HepG2 (cell line): Measurements from ENCODE around the gene CLCN4.

Experiments used
- CTCF ChIP-seq: sonication (generic); formaldehyde crosslinking; IDR thresholded peaks from 2 replicates; pipeline ENCODE4 v1.5.0; 2020; ENCODE audit warnings: mild to moderate bottlenecking, missing genetic modification reagents, moderate library complexity
- EZH2 ChIP-seq: conservative IDR thresholded peaks from 2 replicates; pipeline ENCODE4 v1.6.1; 2012; ENCODE audit warnings: mild to moderate bottlenecking, low read depth, low read length, moderate library complexity
- HDAC2 ChIP-seq: sonication (generic); formaldehyde crosslinking; IDR thresholded peaks from 2 replicates; pipeline ENCODE4 v1.4.0; 2020; ENCODE audit warnings: missing genetic modification reagents
- HMGA1 ChIP-seq: sonication (generic); formaldehyde crosslinking; conservative IDR thresholded peaks from 2 replicates; pipeline ENCODE4 v1.4.0; 2020; ENCODE audit warnings: missing genetic modification reagents
- RBAK ChIP-seq: sonication (generic); formaldehyde crosslinking; IDR thresholded peaks from 2 replicates; pipeline ENCODE4 v1.5.1; 2020; ENCODE audit warnings: mild to moderate bottlenecking, missing genetic modification reagents
- RFX5 ChIP-seq: IDR thresholded peaks from 2 replicates; pipeline ENCODE4 v1.6.1; 2011; ENCODE audit warnings: low read depth, low read length, improper control_type of control experiment
- SP1 ChIP-seq, 2 experiments: fragments of 450-650 bp in 1 of 2; sonication (generic) in 1 of 2; formaldehyde crosslinking in 1 of 2; IDR thresholded peaks; 2 replicates each; pipeline versions ENCODE4 v1.4.0 to v1.6.1; 2016 to 2020; ENCODE audit warnings: missing genetic modification reagents in 1 of 2
- STAG1 ChIP-seq: sonication (generic); formaldehyde crosslinking; IDR thresholded peaks from 2 replicates; pipeline ENCODE4 v1.4.0; 2020; ENCODE audit warnings: missing genetic modification reagents
- TCF7L2 ChIP-seq: IDR thresholded peaks from 2 replicates; pipeline ENCODE4 v1.6.1; 2011; ENCODE audit warnings: mild to moderate bottlenecking, low read depth, low read length, moderate library complexity
- ZBTB40 ChIP-seq, 2 experiments: fragments of 450-650 bp in 1 of 2; sonication (generic) in 1 of 2; formaldehyde crosslinking in 1 of 2; IDR thresholded peaks; 2 replicates each; pipeline versions ENCODE4 v1.6.1 to v1.8.0; 2016 to 2022; ENCODE audit warnings: antibody characterized with exemption in 1 of 2, mild to moderate bottlenecking in 1 of 2, missing genetic modification reagents in 1 of 2
- ZFY ChIP-seq: sonication (generic); formaldehyde crosslinking; IDR thresholded peaks from 2 replicates; pipeline ENCODE4 v1.4.0; 2020; ENCODE audit warnings: missing genetic modification reagents
- ZNF138 ChIP-seq: sonication (generic); formaldehyde crosslinking; IDR thresholded peaks from 2 replicates; pipeline ENCODE4 v1.5.0; 2020; ENCODE audit warnings: mild to moderate bottlenecking, low read depth, missing genetic modification reagents
- ZNF670 ChIP-seq: sonication (generic); formaldehyde crosslinking; IDR thresholded peaks from 2 replicates; pipeline ENCODE4 v1.8.0; 2022; ENCODE audit warnings: mild to moderate bottlenecking, missing genetic modification reagents, borderline replicate concordance

- TF ChIP-seq RBAK (CRISPR knock-in tag): no peak
- TF ChIP-seq ZFY: no peak
- TF ChIP-seq ZNF138 (CRISPR knock-in tag): no peak
- no peak for TF ChIP-seq ZNF670
- no peak for TF ChIP-seq HDAC2 (CRISPR knock-in tag)
- no peak for TF ChIP-seq HMGA1
- TF ChIP-seq CTCF (CRISPR knock-in tag): no peak
- TF ChIP-seq SP1 (IDR thresholded peaks at IDR 0.05): no peak
- TF ChIP-seq SP1 (CRISPR knock-in tag; IDR thresholded peaks at IDR 0.05): no peak
- no peak for TF ChIP-seq TCF7L2
- no peak for TF ChIP-seq STAG1 (CRISPR knock-in tag)
- no peak for TF ChIP-seq ZBTB40 (IDR thresholded peaks at IDR 0.05)
- no peak for TF ChIP-seq ZBTB40 (CRISPR knock-in tag; IDR thresholded peaks at IDR 0.05)
- TF ChIP-seq EZH2: no peak
- TF ChIP-seq RFX5: no peak
Observed at GRCh38 chrX:10177601-10178000, 20.8 kb downstream of the CLCN4 start.
